ENCODE measurements around the gene DPF3.

DPF3 gene

DNA sequence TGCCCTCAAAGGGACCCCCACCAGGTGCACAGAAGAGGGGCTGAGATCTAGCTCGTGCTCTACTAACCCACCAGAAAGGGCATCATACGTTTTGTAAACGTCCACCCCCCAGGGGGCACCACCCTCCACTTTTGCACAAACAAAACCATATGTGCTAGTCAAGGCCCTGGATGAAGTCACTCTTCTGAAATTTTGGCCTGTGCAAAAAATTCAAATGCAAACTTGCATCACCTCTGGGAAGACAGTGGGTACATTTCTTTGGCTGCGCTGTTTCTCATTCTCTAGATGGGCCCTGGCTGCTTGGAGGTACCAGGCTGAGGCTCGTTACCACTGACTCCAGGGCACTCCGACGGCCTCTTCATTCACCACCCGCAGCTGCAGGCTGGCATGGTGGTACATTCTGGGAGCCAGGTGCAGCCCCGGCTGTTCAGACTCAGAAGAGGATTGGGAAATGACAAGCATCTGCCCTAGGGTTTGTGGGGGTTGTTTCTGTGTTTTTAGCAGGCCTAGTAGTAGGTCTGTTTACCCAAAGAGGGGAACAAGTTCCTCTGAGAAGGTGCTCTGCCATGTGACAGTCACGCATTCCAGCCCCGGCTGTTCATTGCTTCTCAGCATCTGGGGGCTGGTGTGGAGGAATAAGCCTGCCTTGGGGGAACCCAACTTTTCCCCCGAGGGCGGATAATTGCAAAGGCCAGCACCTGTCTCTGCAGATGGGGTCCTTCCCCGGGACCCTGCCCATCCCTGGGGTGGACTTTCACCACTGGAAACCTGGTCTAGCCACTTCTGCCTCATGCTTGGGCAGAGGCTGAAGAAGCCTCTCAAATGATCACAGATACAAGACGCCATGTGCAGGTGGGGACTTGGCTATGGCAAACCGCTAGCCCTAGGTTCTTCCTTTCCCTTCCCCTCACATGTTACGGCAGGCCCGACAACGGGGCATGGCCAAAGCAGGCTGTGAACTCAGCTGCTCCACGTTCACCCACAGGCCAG lies 147.6 kb downstream of the DPF3 start:
- no peak overlapping the region for H3K4me3 ChIP-seq (ENCODE audit: low read length)
- no peaks in the 10 kb centered on the region for H3K27me3 ChIP-seq (ENCODE audit: control insufficient read depth, insufficient read depth, low read length)
- no peak overlapping the region for H3K27ac ChIP-seq (ENCODE audit: low read depth, low read length)
- no peaks in the 10 kb centered on the region for H3K36me3 ChIP-seq (ENCODE audit: control insufficient read depth, insufficient read depth, low read length)
- no peaks in the 10 kb centered on the region for H3K4me1 ChIP-seq (ENCODE audit: control insufficient read depth, insufficient read depth, low read length)
- H3K9ac ChIP-seq (ENCODE audit: low read length), result no peak overlapping the region

GRCh38 chr14:72745546-72745945 lies 148.4 kb downstream of the DPF3 start:
- Histone ChIP-seq H3K4me3 (ENCODE audit: low read length) (no peak overlapping the region), H3K27me3 (ENCODE audit: control insufficient read depth, insufficient read depth, low read length) (no peaks in the 10 kb centered on the region), H3K36me3 (ENCODE audit: control insufficient read depth, insufficient read depth, low read length) (no peaks in the 10 kb centered on the region), H3K9ac (ENCODE audit: low read length) (no peak overlapping the region), H3K27ac (ENCODE audit: low read depth, low read length) (no peak overlapping the region), H3K4me1 (ENCODE audit: control insufficient read depth, insufficient read depth, low read length) (no peaks in the 10 kb centered on the region)

DNA sequence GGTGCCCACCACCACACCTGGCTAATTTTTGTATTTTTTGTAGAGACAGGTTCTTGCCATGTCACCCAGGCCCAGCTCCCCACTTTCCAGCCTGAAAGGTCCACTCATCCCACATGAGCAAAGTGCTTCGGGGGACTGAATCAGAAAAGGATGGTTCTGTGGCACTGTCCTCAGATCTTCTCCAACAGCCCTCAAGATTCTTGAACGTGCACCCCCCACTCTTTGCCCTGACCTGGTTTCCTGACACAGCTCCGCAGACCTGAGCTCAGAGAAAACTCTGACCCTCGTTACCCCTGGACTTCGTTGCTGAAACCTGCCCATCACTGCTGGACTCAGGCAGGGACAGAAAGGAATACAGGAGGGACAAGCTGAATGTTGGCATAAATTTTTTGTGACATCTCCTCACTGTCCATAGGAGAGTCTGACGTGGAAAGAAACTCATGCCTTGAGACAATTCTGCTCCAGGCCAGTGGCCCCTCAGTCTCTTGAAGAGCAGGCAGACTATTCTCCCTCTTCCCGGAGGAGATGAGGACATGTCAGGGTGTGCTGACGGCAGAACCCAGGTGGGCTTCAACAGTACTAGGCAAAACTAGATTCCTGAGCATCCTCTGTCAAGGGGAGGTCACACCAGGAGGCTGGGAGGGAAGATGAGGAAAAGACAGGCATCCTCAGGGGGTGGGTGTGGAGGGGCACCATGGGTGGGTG lies 149.3 kb downstream of the DPF3 start:
- Histone ChIP-seq H3K9ac (ENCODE audit: low read length) (no peak overlapping the region), H3K27me3 (ENCODE audit: control insufficient read depth, insufficient read depth, low read length) (no peaks in the 10 kb centered on the region), H3K4me3 (ENCODE audit: low read length) (no peak overlapping the region), H3K36me3 (ENCODE audit: control insufficient read depth, insufficient read depth, low read length) (no peaks in the 10 kb centered on the region), H3K4me1 (ENCODE audit: control insufficient read depth, insufficient read depth, low read length) (no peaks in the 10 kb centered on the region), H3K27ac (ENCODE audit: low read depth, low read length) (no peak overlapping the region)

GRCh38 chr14:72743626-72744025 lies 150.3 kb downstream of the DPF3 start:
- H3K9ac ChIP-seq (ENCODE audit: low read length), result no peak overlapping the region
- H3K27ac ChIP-seq (ENCODE audit: low read depth, low read length), result no peak overlapping the region
- no peaks in the 10 kb centered on the region for H3K36me3 ChIP-seq (ENCODE audit: control insufficient read depth, insufficient read depth, low read length)
- no peak overlapping the region for H3K4me3 ChIP-seq (ENCODE audit: low read length)
- no peaks in the 10 kb centered on the region for H3K4me1 ChIP-seq (ENCODE audit: control insufficient read depth, insufficient read depth, low read length)
- no peaks in the 10 kb centered on the region for H3K27me3 ChIP-seq (ENCODE audit: control insufficient read depth, insufficient read depth, low read length)

GRCh38 chr14:72742838-72743195 lies 151.1 kb downstream of the DPF3 start:
- H3K4me1 ChIP-seq (ENCODE audit: control insufficient read depth, insufficient read depth, low read length), result no peaks in the 10 kb centered on the region
- no peak overlapping the region for H3K9ac ChIP-seq (ENCODE audit: low read length)
- no peak overlapping the region for H3K4me3 ChIP-seq (ENCODE audit: low read length)
- H3K27ac ChIP-seq (ENCODE audit: low read depth, low read length), result no peak overlapping the region
- no peaks in the 10 kb centered on the region for H3K36me3 ChIP-seq (ENCODE audit: control insufficient read depth, insufficient read depth, low read length)
- H3K27me3 ChIP-seq (ENCODE audit: control insufficient read depth, insufficient read depth, low read length), result no peaks in the 10 kb centered on the region

- no peaks in the 10 kb centered on the region for H3K27me3 ChIP-seq (ENCODE audit: control insufficient read depth, insufficient read depth, low read length)
- H3K4me3 ChIP-seq (ENCODE audit: low read length), result no peak overlapping the region
- H3K36me3 ChIP-seq (ENCODE audit: control insufficient read depth, insufficient read depth, low read length), result no peaks in the 10 kb centered on the region
- no peaks in the 10 kb centered on the region for H3K4me1 ChIP-seq (ENCODE audit: control insufficient read depth, insufficient read depth, low read length)
- H3K27ac ChIP-seq (ENCODE audit: low read depth, low read length), result no peak overlapping the region
- no peak overlapping the region for H3K9ac ChIP-seq (ENCODE audit: low read length)
Measured at GRCh38 chr14:72742118-72742837, 151.6 kb downstream of the DPF3 start.

- no peak overlapping the region for H3K4me3 ChIP-seq (ENCODE audit: low read length)
- no peaks in the 10 kb centered on the region for H3K4me1 ChIP-seq (ENCODE audit: control insufficient read depth, insufficient read depth, low read length)
- H3K27me3 ChIP-seq (ENCODE audit: control insufficient read depth, insufficient read depth, low read length), result no peaks in the 10 kb centered on the region
- H3K9ac ChIP-seq (ENCODE audit: low read length), result no peak overlapping the region
- H3K36me3 ChIP-seq (ENCODE audit: control insufficient read depth, insufficient read depth, low read length), result no peaks in the 10 kb centered on the region
- H3K27ac ChIP-seq (ENCODE audit: low read depth, low read length), result no peak overlapping the region
Measured at GRCh38 chr14:72741826-72742117, 152.1 kb downstream of the DPF3 start.

DNA sequence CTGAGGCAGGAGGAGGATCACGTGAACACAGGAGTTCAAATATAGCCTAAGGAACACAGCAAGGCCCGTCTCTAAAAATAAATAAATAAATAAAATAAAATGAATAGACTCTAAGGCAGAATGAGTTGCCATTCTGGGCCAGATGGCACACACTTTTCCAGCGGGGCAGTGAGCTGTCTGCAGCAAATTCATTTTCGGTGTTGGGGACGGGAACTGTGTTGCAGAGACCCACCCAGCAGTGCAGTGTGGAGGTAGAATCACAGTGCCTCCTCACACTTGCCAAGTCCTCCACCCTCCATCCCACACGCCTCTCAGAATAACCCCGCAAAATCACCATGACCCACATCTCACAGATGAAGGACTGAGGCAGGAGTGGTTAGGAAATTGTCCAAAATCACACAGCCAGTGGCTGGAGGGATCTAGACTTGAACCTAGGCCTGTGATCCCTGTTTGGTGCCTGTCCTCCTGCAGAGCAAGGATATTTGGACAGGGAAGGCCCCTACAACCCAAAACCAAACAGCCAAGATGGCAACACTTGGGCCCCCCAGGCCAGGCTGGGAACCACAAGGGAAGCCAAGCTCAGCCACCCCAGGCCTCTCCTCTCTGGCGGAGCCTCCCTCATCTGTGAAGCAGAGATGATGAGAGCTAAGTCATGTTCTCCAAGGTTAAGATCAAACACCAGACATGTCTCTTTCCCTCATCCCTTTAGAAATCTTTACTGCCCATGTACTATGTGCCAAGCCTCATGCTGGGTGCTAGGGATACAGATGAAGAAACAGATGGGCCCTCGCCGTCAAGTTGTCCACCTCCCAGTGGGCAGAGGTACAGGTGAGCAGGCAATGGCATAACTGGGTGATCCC lies 152.7 kb downstream of the DPF3 start:
- H3K9ac ChIP-seq (ENCODE audit: low read length), result no peak overlapping the region
- no peaks in the 10 kb centered on the region for H3K36me3 ChIP-seq (ENCODE audit: control insufficient read depth, insufficient read depth, low read length)
- H3K4me3 ChIP-seq (ENCODE audit: low read length), result no peak overlapping the region
- H3K27me3 ChIP-seq (ENCODE audit: control insufficient read depth, insufficient read depth, low read length), result no peaks in the 10 kb centered on the region
- H3K27ac ChIP-seq (ENCODE audit: low read depth, low read length), result no peak overlapping the region
- no peaks in the 10 kb centered on the region for H3K4me1 ChIP-seq (ENCODE audit: control insufficient read depth, insufficient read depth, low read length)

DNA sequence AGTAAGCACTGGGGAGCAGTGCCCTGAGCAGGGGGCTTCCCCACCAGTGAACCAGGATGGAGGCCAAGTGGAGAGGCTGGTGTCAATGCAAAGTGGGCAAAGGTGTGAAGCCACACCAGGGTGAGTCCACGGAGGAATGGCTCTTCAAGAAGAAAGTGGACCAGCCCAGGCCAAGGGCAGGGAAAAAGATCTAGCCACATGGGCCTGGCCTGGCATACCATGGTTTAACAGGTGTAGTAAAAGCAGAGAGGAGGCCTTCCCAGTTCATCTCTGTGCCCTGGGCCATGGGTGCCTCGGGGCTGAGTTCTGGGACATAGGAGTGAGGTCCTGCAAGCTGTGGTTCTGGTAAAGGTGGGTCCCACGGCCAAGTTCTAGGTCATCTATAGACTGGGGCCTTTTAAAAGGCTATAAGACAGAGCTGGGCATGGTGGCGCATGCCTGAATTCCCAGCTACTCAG lies 153.4 kb downstream of the DPF3 start:
- Histone ChIP-seq H3K36me3 (ENCODE audit: control insufficient read depth, insufficient read depth, low read length) (no peaks in the 10 kb centered on the region), H3K4me1 (ENCODE audit: control insufficient read depth, insufficient read depth, low read length) (no peaks in the 10 kb centered on the region), H3K27me3 (ENCODE audit: control insufficient read depth, insufficient read depth, low read length) (no peaks in the 10 kb centered on the region)

GRCh38 chr14:72739446-72740405 lies 154.2 kb downstream of the DPF3 start:
- no peaks in the 10 kb centered on the region for H3K36me3 ChIP-seq (ENCODE audit: control insufficient read depth, insufficient read depth, low read length)
- no peak overlapping the region for H3K27ac ChIP-seq (ENCODE audit: low read depth, low read length)
- no peak overlapping the region for H3K9ac ChIP-seq (ENCODE audit: low read length)
- no peaks in the 10 kb centered on the region for H3K27me3 ChIP-seq (ENCODE audit: control insufficient read depth, insufficient read depth, low read length)
- no peak overlapping the region for H3K4me3 ChIP-seq (ENCODE audit: low read length)
- H3K4me1 ChIP-seq (ENCODE audit: control insufficient read depth, insufficient read depth, low read length), result no peaks in the 10 kb centered on the region

More for the DNA sequence above, 153.4 kb downstream of the DPF3 start:
- no peak overlapping the region for H3K27ac ChIP-seq (ENCODE audit: low read depth, low read length)
- no peak overlapping the region for H3K4me3 ChIP-seq (ENCODE audit: low read length)
- H3K9ac ChIP-seq (ENCODE audit: low read length), result no peak overlapping the region

DNA sequence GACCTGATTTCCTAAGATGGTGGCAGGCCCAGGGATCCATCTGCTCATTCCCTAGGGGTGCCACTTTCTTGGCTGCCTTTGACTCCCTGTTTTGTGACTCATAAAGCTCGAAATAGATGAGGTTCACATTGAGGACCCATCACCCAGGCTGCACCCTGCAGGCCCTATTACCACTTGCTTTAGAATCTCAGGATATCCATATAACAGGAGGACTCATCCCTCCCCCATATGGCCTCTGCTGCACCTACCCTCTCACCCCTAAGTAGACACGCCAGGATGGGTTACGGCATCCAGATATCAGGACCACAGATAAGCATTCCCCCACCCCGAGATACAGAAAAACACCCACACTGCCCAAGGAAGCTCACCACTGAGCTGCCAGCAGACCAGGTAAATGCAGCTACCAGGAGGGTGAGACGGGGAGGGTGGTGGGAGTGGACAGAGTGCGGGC lies 155.7 kb downstream of the DPF3 start:
- Histone ChIP-seq H3K27me3 (ENCODE audit: control insufficient read depth, insufficient read depth, low read length) (no peaks in the 10 kb centered on the region), H3K4me3 (ENCODE audit: low read length) (no peak overlapping the region), H3K36me3 (ENCODE audit: control insufficient read depth, insufficient read depth, low read length) (no peaks in the 10 kb centered on the region), H3K4me1 (ENCODE audit: control insufficient read depth, insufficient read depth, low read length) (no peaks in the 10 kb centered on the region), H3K27ac (ENCODE audit: low read depth, low read length) (no peak overlapping the region), H3K9ac (ENCODE audit: low read length) (no peak overlapping the region)
